Activated CD4-positive, alpha-beta T cell treated with anti-CD3 and anti-CD28 coated beads, Interleukin-2, amount 10 ng/mL, durations not matched to agents 24 days and 14 days (primary cell): ENCODE results near the gene ATP2B1. TPM values are rescaled to one million over a fixed set of nuclear protein-coding genes. Genes with fewer than 3 reads are reported as not detected.

Experiments used
- DNase-seq: peaks from one replicate; pipeline ENCODE4 v3.0.0; 2022
- H3K27ac Mint-ChIP-seq: one replicate; pipeline ENCODE4 v1.8.0; 2022; ENCODE audit warnings: mild to moderate bottlenecking, mixed read lengths
- H3K27me3 Mint-ChIP-seq: one replicate; pipeline ENCODE4 v1.8.0; 2022; ENCODE audit warnings: mixed read lengths
- H3K36me3 Mint-ChIP-seq: one replicate; pipeline ENCODE4 v1.8.0; 2022; ENCODE audit warnings: low read depth, mild to moderate bottlenecking, mixed read lengths
- H3K4me1 Mint-ChIP-seq: one replicate; pipeline ENCODE4 v1.8.0; 2021; ENCODE audit warnings: mixed read lengths
- H3K4me3 Mint-ChIP-seq: one replicate; pipeline ENCODE4 v1.8.0; 2022; ENCODE audit warnings: mild to moderate bottlenecking, moderate library complexity, mixed read lengths
- H3K9me3 Mint-ChIP-seq: one replicate; pipeline ENCODE4 v1.8.0; 2021; ENCODE audit warnings: mixed read lengths
- intact Hi-C: fragments of 100-400 bp; cut with micrococcal nuclease; formaldehyde crosslinking; loops from one replicate; pipeline ENCODE4 v1.15.1; 2023
- total RNA-seq: library from RNA; stranded (reverse); gene quantifications from 2 replicates; pipeline ENCODE4 v1.2.3, GENCODE V29; 2022

The ATP2B1 gene
- total RNA-seq, 1 donor from 2014 or later = 19.7 TPM

- Mint-ChIP-seq H3K36me3 (peaks cover 43% of the 10 kb centered on the region), H3K9me3 (peaks cover 10% of the 10 kb centered on the region), H3K27ac (no peak overlapping the region), H3K27me3 (no peaks in the 10 kb centered on the region), H3K4me1 (no peaks in the 10 kb centered on the region), H3K4me3 (no peak overlapping the region)
- no peak for DNase-seq
- intact Hi-C loops = no loop called here
Observed at GRCh38 chr12:89650239-89650638, 58.4 kb downstream of the ATP2B1 start.

GRCh38 chr12:89649820-89650219, 58.8 kb downstream of the ATP2B1 start:
- intact Hi-C loops = no loop called here
- H3K27me3 Mint-ChIP-seq = no peaks in the 10 kb centered on the region
- no peaks in the 10 kb centered on the region for H3K4me1 Mint-ChIP-seq
- H3K9me3 Mint-ChIP-seq = peaks cover 10% of the 10 kb centered on the region
- no peak for DNase-seq
- H3K27ac Mint-ChIP-seq = no peak overlapping the region
- H3K36me3 Mint-ChIP-seq = peaks cover 39% of the 10 kb centered on the region
- no peak overlapping the region for H3K4me3 Mint-ChIP-seq

- Mint-ChIP-seq H3K4me1 (no peaks in the 10 kb centered on the region), H3K27me3 (no peaks in the 10 kb centered on the region), H3K27ac (no peak overlapping the region), H3K36me3 (peaks cover 38% of the 10 kb centered on the region), H3K9me3 (peaks cover 10% of the 10 kb centered on the region), H3K4me3 (no peak overlapping the region)
- intact Hi-C loops = no loop called here
- DNase-seq = no peak
Observed at GRCh38 chr12:89649139-89649538, 59.5 kb downstream of the ATP2B1 start.

- Mint-ChIP-seq H3K36me3 (peaks cover 32% of the 10 kb centered on the region), H3K4me3 (no peak overlapping the region), H3K27ac (no peak overlapping the region), H3K9me3 (peaks cover 10% of the 10 kb centered on the region), H3K4me1 (no peaks in the 10 kb centered on the region), H3K27me3 (no peaks in the 10 kb centered on the region)
- no peak for DNase-seq
- intact Hi-C loops = no loop called here
Observed at GRCh38 chr12:89648211-89648930, 60.3 kb downstream of the ATP2B1 start.

- intact Hi-C loops = no loop called here
- H3K27ac Mint-ChIP-seq = no peak overlapping the region
- H3K36me3 Mint-ChIP-seq = peaks cover 31% of the 10 kb centered on the region
Observed at GRCh38 chr12:89645434-89645833, 63.2 kb downstream of the ATP2B1 start.

GRCh38 chr12:89642959-89643358, 65.7 kb downstream of the ATP2B1 start:
- Mint-ChIP-seq H3K4me1 (no peaks in the 10 kb centered on the region), H3K27ac (no peak overlapping the region), H3K4me3 (no peak overlapping the region), H3K27me3 (no peaks in the 10 kb centered on the region), H3K9me3 (peaks cover 3% of the 10 kb centered on the region), H3K36me3 (peaks cover 22% of the 10 kb centered on the region)
- DNase-seq = no peak
- intact Hi-C loops = no loop called here

More at GRCh38 chr12:89645434-89645833, 63.2 kb downstream of the ATP2B1 start:
- H3K4me1 Mint-ChIP-seq = no peaks in the 10 kb centered on the region
- H3K9me3 Mint-ChIP-seq = peaks cover 9% of the 10 kb centered on the region
- DNase-seq = no peak
- no peak overlapping the region for H3K4me3 Mint-ChIP-seq
- no peaks in the 10 kb centered on the region for H3K27me3 Mint-ChIP-seq

GRCh38 chr12:89636776-89637160, 71.9 kb downstream of the ATP2B1 start:
- Mint-ChIP-seq H3K4me1 (peaks cover 2% of the 10 kb centered on the region), H3K36me3 (peaks cover 21% of the 10 kb centered on the region), H3K27me3 (no peaks in the 10 kb centered on the region), H3K27ac (no peak overlapping the region), H3K4me3 (no peak overlapping the region), H3K9me3 (peaks cover 3% of the 10 kb centered on the region)
- intact Hi-C loops = no loop called here
- no peak for DNase-seq

- H3K9me3 Mint-ChIP-seq = peaks cover 3% of the 10 kb centered on the region
- peaks cover 2% of the 10 kb centered on the region for H3K4me1 Mint-ChIP-seq
- H3K36me3 Mint-ChIP-seq = peaks cover 23% of the 10 kb centered on the region
- no peak overlapping the region for H3K27ac Mint-ChIP-seq
- H3K27me3 Mint-ChIP-seq = no peaks in the 10 kb centered on the region
- DNase-seq = no peak
- intact Hi-C loops = no loop called here
- H3K4me3 Mint-ChIP-seq = no peak overlapping the region
Observed at GRCh38 chr12:89636052-89636775, 72.4 kb downstream of the ATP2B1 start.

- intact Hi-C loops = no loop called here
- H3K4me3 Mint-ChIP-seq = no peak overlapping the region
- peaks cover 2% of the 10 kb centered on the region for H3K4me1 Mint-ChIP-seq
- H3K27me3 Mint-ChIP-seq = no peaks in the 10 kb centered on the region
- DNase-seq = no peak
- peaks cover 20% of the 10 kb centered on the region for H3K36me3 Mint-ChIP-seq
- H3K9me3 Mint-ChIP-seq = no peaks in the 10 kb centered on the region
- no peak overlapping the region for H3K27ac Mint-ChIP-seq
Observed at GRCh38 chr12:89634508-89634907, 74.1 kb downstream of the ATP2B1 start.

- H3K27ac Mint-ChIP-seq = no peak overlapping the region
- peaks cover 31% of the 10 kb centered on the region for H3K36me3 Mint-ChIP-seq
- intact Hi-C loops = no loop called here
- H3K4me3 Mint-ChIP-seq = no peak overlapping the region
- peaks cover 2% of the 10 kb centered on the region for H3K4me1 Mint-ChIP-seq
- no peaks in the 10 kb centered on the region for H3K9me3 Mint-ChIP-seq
- no peaks in the 10 kb centered on the region for H3K27me3 Mint-ChIP-seq
- no peak for DNase-seq
Observed at GRCh38 chr12:89632778-89633177, 75.9 kb downstream of the ATP2B1 start.

- no peak overlapping the region for H3K4me3 Mint-ChIP-seq
- H3K9me3 Mint-ChIP-seq = no peaks in the 10 kb centered on the region
- intact Hi-C loops = no loop called here
- H3K4me1 Mint-ChIP-seq = no peaks in the 10 kb centered on the region
- H3K27ac Mint-ChIP-seq = no peak overlapping the region
- no peak for DNase-seq
- no peaks in the 10 kb centered on the region for H3K27me3 Mint-ChIP-seq
- peaks cover 23% of the 10 kb centered on the region for H3K36me3 Mint-ChIP-seq
Observed at GRCh38 chr12:89622115-89622514, 86.5 kb downstream of the ATP2B1 start.

GRCh38 chr12:89621521-89621920, 87.1 kb downstream of the ATP2B1 start:
- Mint-ChIP-seq H3K9me3 (no peaks in the 10 kb centered on the region), H3K4me1 (no peaks in the 10 kb centered on the region), H3K36me3 (peaks cover 26% of the 10 kb centered on the region), H3K27me3 (no peaks in the 10 kb centered on the region), H3K4me3 (no peak overlapping the region), H3K27ac (no peak overlapping the region)
- intact Hi-C loops = no loop called here
- DNase-seq = no peak

GRCh38 chr12:89619764-89620163, 88.9 kb downstream of the ATP2B1 start:
- Mint-ChIP-seq H3K4me3 (no peak overlapping the region), H3K27ac (no peak overlapping the region), H3K36me3 (peaks cover 29% of the 10 kb centered on the region), H3K27me3 (no peaks in the 10 kb centered on the region), H3K9me3 (no peaks in the 10 kb centered on the region), H3K4me1 (no peaks in the 10 kb centered on the region)
- intact Hi-C loops = no loop called here
- no peak for DNase-seq

GRCh38 chr12:89618113-89618862, 90.3 kb downstream of the ATP2B1 start:
- H3K36me3 Mint-ChIP-seq = peaks cover 38% of the 10 kb centered on the region
- H3K27me3 Mint-ChIP-seq = no peaks in the 10 kb centered on the region
- no peaks in the 10 kb centered on the region for H3K9me3 Mint-ChIP-seq
- intact Hi-C loops = no loop called here
- H3K4me3 Mint-ChIP-seq = no peak overlapping the region
- no peak overlapping the region for H3K27ac Mint-ChIP-seq
- DNase-seq = no peak
- no peaks in the 10 kb centered on the region for H3K4me1 Mint-ChIP-seq
